GM18498 (cell line): Measurements from ENCODE around the gene SPECC1L.
"Not testable (repeated sequence)": the region's sequence is repeated elsewhere in the genome, so short reads cannot be mapped to it uniquely, and the experiment has no call there.

ENCODE experiments used
- ATAC-seq: cut with Tn5 transposase; IDR thresholded peaks from one replicate; pipeline ENCODE4 v1.9.1; 2021; ENCODE audit warnings: mild to moderate bottlenecking, moderate library complexity; ENCODE audit not compliant: unreplicated experiment

The SPECC1L gene

GRCh38 chr22:24270556-24271385, at the start of gene SPECC1L:
TSS of gene SPECC1L (plus strand) at chr22:24270831. CDS start at chr22:24302232, 31,401 bp downstream.
- peak; percentile 89 for ATAC-seq

- ATAC-seq = no peak
These were observed 46.2 kb upstream of the SPECC1L start for GRCh38 chr22:24224468-24224867.

GRCh38 chr22:24225044-24225601, 45.5 kb upstream of the SPECC1L start:
- no peak for ATAC-seq

GRCh38 chr22:24225951-24226350, 44.7 kb upstream of the SPECC1L start:
- no peak for ATAC-seq

- ATAC-seq = no peak
These were observed 39.5 kb upstream of the SPECC1L start for GRCh38 chr22:24230911-24231656.

GRCh38 chr22:24231706-24232105, 38.9 kb upstream of the SPECC1L start:
- ATAC-seq = no peak

GRCh38 chr22:24232124-24232523, 38.5 kb upstream of the SPECC1L start:
- no peak for ATAC-seq

- no peak for ATAC-seq
These were observed 37.9 kb upstream of the SPECC1L start for GRCh38 chr22:24232725-24233124.

- no peak for ATAC-seq
These were observed 37.4 kb upstream of the SPECC1L start for GRCh38 chr22:24233235-24233634.

- no peak for ATAC-seq
These were observed 36.8 kb upstream of the SPECC1L start for GRCh38 chr22:24233816-24234215.

GRCh38 chr22:24235315-24235714, 35.3 kb upstream of the SPECC1L start:
- no peak for ATAC-seq

- no peak for ATAC-seq
These were observed 34.0 kb upstream of the SPECC1L start for GRCh38 chr22:24236656-24237055.

- not testable (repeated sequence) for ATAC-seq
These were observed 32.4 kb upstream of the SPECC1L start for GRCh38 chr22:24238101-24238694.

- no peak for ATAC-seq
These were observed 30.2 kb upstream of the SPECC1L start for GRCh38 chr22:24240381-24240780.

- ATAC-seq = not testable (repeated sequence)
These were observed 29.5 kb upstream of the SPECC1L start for GRCh38 chr22:24240985-24241692.

GRCh38 chr22:24243417-24243816, 27.2 kb upstream of the SPECC1L start:
- ATAC-seq = not testable (repeated sequence)

GRCh38 chr22:24244144-24244787, 26.4 kb upstream of the SPECC1L start:
- no peak for ATAC-seq

- not testable (repeated sequence) for ATAC-seq
These were observed 25.6 kb upstream of the SPECC1L start, which contains the start of gene GGT5 for GRCh38 chr22:24245030-24245431. TSS of gene GGT5 (minus strand) at chr22:24245082. CDS start at chr22:24244725, 357 bp downstream.

GRCh38 chr22:24245584-24246561, 24.8 kb upstream of the SPECC1L start:
- not testable (repeated sequence) for ATAC-seq
